ENCODE measurements around the gene PREPL. TPM values are rescaled to one million over a fixed set of nuclear protein-coding genes. Genes with fewer than 3 reads are reported as not detected.

Gene PREPL
- total and polyA plus RNA-seq, 2 donors (not counting 1 experiment from before 2014, with no cell fraction given) = 59.5 to 67.2 TPM

GRCh38 chr2:44299635-44300034 lies 61.7 kb downstream of the PREPL start:
- Histone ChIP-seq H3K27me3 (ENCODE audit: control insufficient read depth, insufficient read depth, low read length) (no peaks in the 10 kb centered on the region), H3K4me2 (ENCODE audit: extremely low read depth, insufficient read depth, low read length) (no peak overlapping the region), H2AFZ (ENCODE audit: low read length) (no peak overlapping the region), H4K20me1 (ENCODE audit: control insufficient read depth, extremely low read depth, insufficient read depth, low read length) (no peaks in the 10 kb centered on the region), H3K4me1 (ENCODE audit: control insufficient read depth, extremely low read depth, insufficient read depth, low read length) (no peaks in the 10 kb centered on the region), H3K36me3 (ENCODE audit: control insufficient read depth, insufficient read depth, low read length) (no peaks in the 10 kb centered on the region), H3K9ac (ENCODE audit: insufficient read depth, low read length) (no peak overlapping the region), H3K79me2 (ENCODE audit: control insufficient read depth, insufficient read depth, low read length) (no peaks in the 10 kb centered on the region), H3K9me3 (ENCODE audit: control insufficient read depth, insufficient read depth, low read depth, low read length) (no peaks in the 10 kb centered on the region), H3K27ac (ENCODE audit: insufficient read depth, low read length) (no peak overlapping the region), H3K4me3 (replicated peaks in 1 of 4; ENCODE audit: control extremely low read depth in 1 of 4, insufficient read depth in 1 of 4, low read depth in 3 of 4, low read length in 4 of 4) (no peak overlapping the region)
- DNase-seq (ENCODE audit: low read depth in 2 of 2) = no peak
- TF ChIP-seq EZH2 (IDR thresholded peaks at IDR 0.05; ENCODE audit: low read length, missing control alignments) = no peak
- TF ChIP-seq, protein P1, sequence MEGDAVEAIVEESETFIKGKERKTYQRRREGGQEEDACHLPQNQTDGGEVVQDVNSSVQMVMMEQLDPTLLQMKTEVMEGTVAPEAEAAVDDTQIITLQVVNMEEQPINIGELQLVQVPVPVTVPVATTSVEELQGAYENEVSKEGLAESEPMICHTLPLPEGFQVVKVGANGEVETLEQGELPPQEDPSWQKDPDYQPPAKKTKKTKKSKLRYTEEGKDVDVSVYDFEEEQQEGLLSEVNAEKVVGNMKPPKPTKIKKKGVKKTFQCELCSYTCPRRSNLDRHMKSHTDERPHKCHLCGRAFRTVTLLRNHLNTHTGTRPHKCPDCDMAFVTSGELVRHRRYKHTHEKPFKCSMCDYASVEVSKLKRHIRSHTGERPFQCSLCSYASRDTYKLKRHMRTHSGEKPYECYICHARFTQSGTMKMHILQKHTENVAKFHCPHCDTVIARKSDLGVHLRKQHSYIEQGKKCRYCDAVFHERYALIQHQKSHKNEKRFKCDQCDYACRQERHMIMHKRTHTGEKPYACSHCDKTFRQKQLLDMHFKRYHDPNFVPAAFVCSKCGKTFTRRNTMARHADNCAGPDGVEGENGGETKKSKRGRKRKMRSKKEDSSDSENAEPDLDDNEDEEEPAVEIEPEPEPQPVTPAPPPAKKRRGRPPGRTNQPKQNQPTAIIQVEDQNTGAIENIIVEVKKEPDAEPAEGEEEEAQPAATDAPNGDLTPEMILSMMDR (conservative IDR thresholded peaks at IDR 0.05 in 1 of 2, IDR thresholded peaks at IDR 0.05 in 1 of 2; ENCODE audit: low read depth in 1 of 2, low read length in 2 of 2) = no peak

DNA sequence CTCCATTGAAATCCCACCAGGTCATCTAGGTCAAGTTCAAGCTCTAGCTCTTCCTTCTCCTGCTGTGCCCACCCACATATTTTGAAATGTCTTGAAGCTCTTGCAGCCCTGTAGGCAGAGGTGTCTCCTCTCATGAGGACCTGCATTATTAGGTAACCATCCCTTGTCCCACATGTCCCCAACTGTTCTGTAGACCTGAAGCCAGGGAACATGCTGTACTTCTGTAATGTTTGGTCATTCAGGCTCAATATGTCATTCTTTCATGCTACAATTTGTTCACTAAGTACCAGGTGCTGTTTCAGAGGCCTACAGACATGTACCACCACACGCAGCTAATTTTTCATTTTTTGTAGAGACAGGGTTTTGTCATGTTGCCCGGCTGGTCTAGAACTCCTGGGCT lies 63.9 kb downstream of the PREPL start:
- Histone ChIP-seq H3K79me2 (ENCODE audit: control insufficient read depth, insufficient read depth, low read length) (no peaks in the 10 kb centered on the region), H3K4me1 (ENCODE audit: control insufficient read depth, extremely low read depth, insufficient read depth, low read length) (no peaks in the 10 kb centered on the region), H3K27ac (ENCODE audit: insufficient read depth, low read length) (no peak overlapping the region), H3K4me2 (ENCODE audit: extremely low read depth, insufficient read depth, low read length) (no peak overlapping the region), H4K20me1 (ENCODE audit: control insufficient read depth, extremely low read depth, insufficient read depth, low read length) (no peaks in the 10 kb centered on the region), H3K27me3 (ENCODE audit: control insufficient read depth, insufficient read depth, low read length) (no peaks in the 10 kb centered on the region), H3K9me3 (ENCODE audit: control insufficient read depth, insufficient read depth, low read depth, low read length) (no peaks in the 10 kb centered on the region), H3K36me3 (ENCODE audit: control insufficient read depth, insufficient read depth, low read length) (no peaks in the 10 kb centered on the region), H3K4me3 (replicated peaks in 1 of 4; ENCODE audit: control extremely low read depth in 1 of 4, insufficient read depth in 1 of 4, low read depth in 3 of 4, low read length in 4 of 4) (no peak overlapping the region), H3K9ac (ENCODE audit: insufficient read depth, low read length) (no peak overlapping the region), H2AFZ (ENCODE audit: low read length) (no peak overlapping the region)
- DNase-seq (ENCODE audit: low read depth in 2 of 2) = no peak
- TF ChIP-seq EZH2 (IDR thresholded peaks at IDR 0.05; ENCODE audit: low read length, missing control alignments) = no peak
- TF ChIP-seq, protein P1 (conservative IDR thresholded peaks at IDR 0.05 in 1 of 2, IDR thresholded peaks at IDR 0.05 in 1 of 2; ENCODE audit: low read depth in 1 of 2, low read length in 2 of 2) = no peak

DNA sequence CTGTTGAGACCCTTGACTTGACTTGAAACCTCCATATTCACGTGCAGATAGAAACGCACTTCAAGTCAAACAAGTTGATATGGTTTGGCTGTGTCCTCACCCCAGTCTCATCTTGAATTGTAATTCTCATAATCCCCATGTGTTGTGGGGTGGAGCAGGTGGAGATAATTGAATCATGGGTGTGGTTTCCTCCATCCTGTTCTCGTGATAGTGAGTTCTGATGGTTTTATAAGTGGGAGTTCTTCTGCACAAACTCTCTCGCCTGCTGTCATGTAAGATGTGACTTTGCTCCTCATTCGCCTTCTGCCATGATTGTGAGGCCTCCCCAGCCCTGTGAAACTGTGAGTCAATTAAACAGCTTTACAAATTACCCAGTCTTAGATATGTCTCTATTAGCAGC lies 64.6 kb downstream of the PREPL start:
- no peak overlapping the region for H3K4me3 ChIP-seq (replicated peaks in 1 of 4; ENCODE audit: control extremely low read depth in 1 of 4, insufficient read depth in 1 of 4, low read depth in 3 of 4, low read length in 4 of 4)
- H3K36me3 ChIP-seq (ENCODE audit: control insufficient read depth, insufficient read depth, low read length) = no peaks in the 10 kb centered on the region
- no peak overlapping the region for H3K9ac ChIP-seq (ENCODE audit: insufficient read depth, low read length)
- H3K79me2 ChIP-seq (ENCODE audit: control insufficient read depth, insufficient read depth, low read length) = no peaks in the 10 kb centered on the region
- H3K27ac ChIP-seq (ENCODE audit: insufficient read depth, low read length) = no peak overlapping the region
- TF ChIP-seq, protein P1 (conservative IDR thresholded peaks at IDR 0.05 in 1 of 2, IDR thresholded peaks at IDR 0.05 in 1 of 2; ENCODE audit: low read depth in 1 of 2, low read length in 2 of 2) = no peak
- TF ChIP-seq EZH2 (IDR thresholded peaks at IDR 0.05; ENCODE audit: low read length, missing control alignments) = no peak
- no peaks in the 10 kb centered on the region for H3K9me3 ChIP-seq (ENCODE audit: control insufficient read depth, insufficient read depth, low read depth, low read length)
- DNase-seq (ENCODE audit: low read depth in 2 of 2) = no peak
- peaks cover 5% of the 10 kb centered on the region for H3K4me1 ChIP-seq (ENCODE audit: control insufficient read depth, extremely low read depth, insufficient read depth, low read length)
- H3K4me2 ChIP-seq (ENCODE audit: extremely low read depth, insufficient read depth, low read length) = no peak overlapping the region
- no peaks in the 10 kb centered on the region for H3K27me3 ChIP-seq (ENCODE audit: control insufficient read depth, insufficient read depth, low read length)
- no peak overlapping the region for H2AFZ ChIP-seq (ENCODE audit: low read length)
- no peaks in the 10 kb centered on the region for H4K20me1 ChIP-seq (ENCODE audit: control insufficient read depth, extremely low read depth, insufficient read depth, low read length)
